GM12864 (cell line): Measurements from ENCODE around the gene ZNF784.

Experiments
- DNase-seq: peaks from one replicate; pipeline ENCODE4 v3.0.0-alpha.2; 2011; ENCODE audit warnings: low read depth
- H3K4me3 ChIP-seq: 2 replicates; pipeline ENCODE4 v1.5.1; 2011; ENCODE audit warnings: mild to moderate bottlenecking, low read depth, low read length, control low read depth
- TF ChIP-seq, protein P1 (sequence below): IDR thresholded peaks from 2 replicates; pipeline ENCODE4 v1.5.1; 2011; ENCODE audit warnings: low read depth, mild to moderate bottlenecking, moderate library complexity, low read length, control low read depth, inconsistent platforms; ENCODE audit errors: missing control alignments

The ZNF784 gene

DNA sequence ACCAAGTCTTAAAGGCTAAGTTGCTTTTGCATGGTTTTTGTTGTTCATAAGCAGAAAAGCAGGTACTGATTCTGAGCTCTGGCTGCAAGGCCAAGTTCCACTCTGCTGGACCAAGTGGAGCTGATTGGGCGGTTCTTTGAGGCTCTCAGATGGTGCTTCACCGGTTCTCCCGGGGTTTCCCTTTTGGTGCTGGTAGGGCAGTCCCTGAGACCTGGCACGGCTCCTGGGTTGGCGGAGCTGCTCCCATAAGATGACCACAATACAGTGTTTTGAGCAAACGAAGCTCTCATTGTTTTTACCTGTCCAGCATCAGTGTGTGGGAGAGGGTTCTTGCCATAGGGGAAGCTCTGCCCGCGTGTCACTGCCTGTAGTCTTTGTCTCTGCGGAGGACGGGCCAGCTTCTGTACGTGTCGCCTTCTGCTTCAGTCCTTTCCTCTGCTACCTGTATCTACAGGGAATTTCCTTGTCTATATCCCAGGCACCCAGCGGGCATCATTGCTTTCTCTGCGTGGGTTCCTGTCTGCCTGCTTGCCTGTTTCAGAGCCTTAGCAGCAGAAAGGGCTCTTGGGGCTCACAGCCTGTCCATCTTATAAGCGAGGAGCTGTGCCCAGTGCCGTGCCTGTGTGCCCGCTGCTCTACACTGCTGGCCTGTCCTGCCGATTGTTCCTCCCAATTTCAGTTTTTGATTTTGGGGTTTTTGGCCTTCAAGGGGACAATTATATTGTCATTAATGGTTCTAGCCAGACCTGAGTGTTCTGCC lies 32.8 kb upstream of the ZNF784 start:
- TF ChIP-seq, protein P1, sequence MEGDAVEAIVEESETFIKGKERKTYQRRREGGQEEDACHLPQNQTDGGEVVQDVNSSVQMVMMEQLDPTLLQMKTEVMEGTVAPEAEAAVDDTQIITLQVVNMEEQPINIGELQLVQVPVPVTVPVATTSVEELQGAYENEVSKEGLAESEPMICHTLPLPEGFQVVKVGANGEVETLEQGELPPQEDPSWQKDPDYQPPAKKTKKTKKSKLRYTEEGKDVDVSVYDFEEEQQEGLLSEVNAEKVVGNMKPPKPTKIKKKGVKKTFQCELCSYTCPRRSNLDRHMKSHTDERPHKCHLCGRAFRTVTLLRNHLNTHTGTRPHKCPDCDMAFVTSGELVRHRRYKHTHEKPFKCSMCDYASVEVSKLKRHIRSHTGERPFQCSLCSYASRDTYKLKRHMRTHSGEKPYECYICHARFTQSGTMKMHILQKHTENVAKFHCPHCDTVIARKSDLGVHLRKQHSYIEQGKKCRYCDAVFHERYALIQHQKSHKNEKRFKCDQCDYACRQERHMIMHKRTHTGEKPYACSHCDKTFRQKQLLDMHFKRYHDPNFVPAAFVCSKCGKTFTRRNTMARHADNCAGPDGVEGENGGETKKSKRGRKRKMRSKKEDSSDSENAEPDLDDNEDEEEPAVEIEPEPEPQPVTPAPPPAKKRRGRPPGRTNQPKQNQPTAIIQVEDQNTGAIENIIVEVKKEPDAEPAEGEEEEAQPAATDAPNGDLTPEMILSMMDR: no peak
- DNase-seq: no peak
- peak overlapping the region; percentile 89 for H3K4me3 ChIP-seq

- H3K4me3 ChIP-seq: peak overlapping the region; percentile 89
- TF ChIP-seq, protein P1: no peak
- DNase-seq: no peak
Measured at GRCh38 chr19:55656552-55656951, 32.2 kb upstream of the ZNF784 start.

- DNase-seq: no peak
- H3K4me3 ChIP-seq: peak overlapping the region; percentile 89
- TF ChIP-seq, protein P1: no peak
Measured at GRCh38 chr19:55655648-55656040, 31.3 kb upstream of the ZNF784 start.

GRCh38 chr19:55654868-55655647 lies 30.7 kb upstream of the ZNF784 start, which contains the start of gene U2AF2:
U2AF2 (plus strand) TSS chr19:55655035; CDS start chr19:55655105, 70 bp downstream.
- DNase-seq: peak; percentile 71
- TF ChIP-seq, protein P1: no peak
- peak within 1 kb of the TSS; percentile 95 for H3K4me3 ChIP-seq

GRCh38 chr19:55654323-55654867 lies 30.0 kb upstream of the ZNF784 start:
- TF ChIP-seq, protein P1: no peak
- peak overlapping the region; percentile 95 for H3K4me3 ChIP-seq
- peak; percentile 99 for DNase-seq

DNA sequence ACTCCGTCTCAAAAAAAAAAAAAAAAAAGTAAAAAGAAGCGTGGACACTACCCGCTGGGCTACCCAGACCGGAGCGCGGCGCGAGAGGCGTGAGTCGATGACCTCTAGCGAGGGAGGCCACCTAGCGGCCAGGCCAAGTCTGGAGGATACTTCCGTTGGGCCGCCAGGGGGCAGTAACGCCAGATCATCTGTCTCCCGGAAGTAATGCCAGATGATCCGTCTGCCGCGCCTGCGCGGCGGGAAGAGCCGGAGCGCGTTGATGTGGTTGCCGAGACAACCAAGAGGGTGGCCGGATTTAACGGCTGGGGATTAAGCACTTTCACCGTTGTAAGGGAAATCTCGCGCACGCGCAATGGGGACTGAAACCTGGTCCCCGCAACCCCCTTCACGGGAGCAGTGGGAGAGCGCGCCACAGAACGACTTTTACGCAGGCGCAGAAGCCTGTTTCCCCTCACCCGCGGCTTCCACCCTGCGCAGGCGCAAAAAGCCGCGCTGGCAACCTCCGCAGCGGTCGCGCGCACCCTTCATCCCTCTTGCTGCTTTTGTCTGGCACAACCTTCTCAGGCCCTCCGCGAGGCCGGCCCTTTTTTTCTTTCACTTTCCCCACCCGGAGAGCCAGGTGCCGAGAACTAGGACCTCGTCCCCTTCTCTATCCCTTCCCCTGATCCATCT lies 29.4 kb upstream of the ZNF784 start:
- TF ChIP-seq, protein P1: peak; percentile 100
- H3K4me3 ChIP-seq: peak overlapping the region; percentile 95
- DNase-seq: peak; percentile 97
